HG03571 (cell line): ENCODE data around the gene KBTBD12.

Experiments
- ATAC-seq: cut with Tn5 transposase; IDR thresholded peaks from one replicate; pipeline ENCODE4 v1.9.1; 2021; ENCODE audit not compliant: unreplicated experiment

The KBTBD12 gene

GRCh38 chr3:128009952-128010846 is 95.2 kb downstream of the KBTBD12 start:
- ATAC-seq = no peak

GRCh38 chr3:128011140-128011539 is 96.1 kb downstream of the KBTBD12 start:
- ATAC-seq = no peak

GRCh38 chr3:128012050-128012449 is 97.0 kb downstream of the KBTBD12 start:
- ATAC-seq = no peak

GRCh38 chr3:128014548-128014947 is 99.5 kb downstream of the KBTBD12 start:
- ATAC-seq = no peak

GRCh38 chr3:128016502-128016901 is 101.5 kb downstream of the KBTBD12 start:
- no peak for ATAC-seq

- ATAC-seq = no peak
Measured at GRCh38 chr3:128021768-128022372, 106.8 kb downstream of the KBTBD12 start.

GRCh38 chr3:128033102-128033501 is 118.1 kb downstream of the KBTBD12 start:
- ATAC-seq = no peak

- ATAC-seq = no peak
Measured at GRCh38 chr3:128036119-128036518, 121.1 kb downstream of the KBTBD12 start.
